Gastroesophageal sphincter (tissue), 3 donors: ENCODE results near the gene AP2M1.

Experiments
- CTCF ChIP-seq, 4 experiments: fragments of 200-600 bp in 2 of 4; fragments of 450-650 bp in 2 of 4; sonication (generic) in 1 of 4; IDR thresholded peaks; one replicate each; pipeline ENCODE4 v1.5.1; 2017 to 2019; ENCODE audit warnings: antibody characterized with exemption in 4 of 4, mild to moderate bottlenecking in 2 of 4, moderate library complexity in 2 of 4
- EP300 ChIP-seq: sonication (generic); formaldehyde crosslinking; IDR thresholded peaks from one replicate; pipeline ENCODE4 v1.6.1; 2017; ENCODE audit warnings: antibody characterized with exemption, mild to moderate bottlenecking
- POLR2A ChIP-seq, 2 donors: fragments of 450-650 bp; IDR thresholded peaks; one replicate each; pipeline ENCODE4 v1.6.1; 2017; ENCODE audit warnings: antibody characterized with exemption in 2 of 2, mild to moderate bottlenecking in 2 of 2, moderate library complexity in 1 of 2
- POLR2AphosphoS5 ChIP-seq: sonication (generic); formaldehyde crosslinking; IDR thresholded peaks from one replicate; pipeline ENCODE4 v1.6.1; 2017; ENCODE audit warnings: antibody characterized with exemption

GRCh38 chr3:184178521-184179138 lies 4.0 kb downstream of the AP2M1 start:
- TF ChIP-seq EP300 = no peak
- TF ChIP-seq CTCF (IDR thresholded peaks at IDR 0.05) = no peak
- TF ChIP-seq POLR2A (IDR thresholded peaks at IDR 0.05) = no peak
- TF ChIP-seq POLR2AphosphoS5 = no peak
